ENCODE results near the gene RLN2. TPM values are rescaled to one million over a fixed set of nuclear protein-coding genes. Genes with fewer than 3 reads are reported as not detected.

The RLN2 gene
- total and polyA plus RNA-seq, 2 donors (not counting 1 experiment from before 2014, with no cell fraction given): not detected

- H4K20me1 ChIP-seq (ENCODE audit: control insufficient read depth, extremely low read depth, insufficient read depth, low read length): no peaks in the 10 kb centered on the region
- H2AFZ ChIP-seq (ENCODE audit: low read length): no peak overlapping the region
- no peak for DNase-seq (ENCODE audit: low read depth in 2 of 2)
- H3K79me2 ChIP-seq (ENCODE audit: control insufficient read depth, insufficient read depth, low read length): no peaks in the 10 kb centered on the region
- H3K4me3 ChIP-seq (replicated peaks in 1 of 4; ENCODE audit: control extremely low read depth in 1 of 4, insufficient read depth in 1 of 4, low read depth in 3 of 4, low read length in 4 of 4): no peak overlapping the region
- H3K9ac ChIP-seq (ENCODE audit: insufficient read depth, low read length): no peak overlapping the region
- TF ChIP-seq, protein P1, sequence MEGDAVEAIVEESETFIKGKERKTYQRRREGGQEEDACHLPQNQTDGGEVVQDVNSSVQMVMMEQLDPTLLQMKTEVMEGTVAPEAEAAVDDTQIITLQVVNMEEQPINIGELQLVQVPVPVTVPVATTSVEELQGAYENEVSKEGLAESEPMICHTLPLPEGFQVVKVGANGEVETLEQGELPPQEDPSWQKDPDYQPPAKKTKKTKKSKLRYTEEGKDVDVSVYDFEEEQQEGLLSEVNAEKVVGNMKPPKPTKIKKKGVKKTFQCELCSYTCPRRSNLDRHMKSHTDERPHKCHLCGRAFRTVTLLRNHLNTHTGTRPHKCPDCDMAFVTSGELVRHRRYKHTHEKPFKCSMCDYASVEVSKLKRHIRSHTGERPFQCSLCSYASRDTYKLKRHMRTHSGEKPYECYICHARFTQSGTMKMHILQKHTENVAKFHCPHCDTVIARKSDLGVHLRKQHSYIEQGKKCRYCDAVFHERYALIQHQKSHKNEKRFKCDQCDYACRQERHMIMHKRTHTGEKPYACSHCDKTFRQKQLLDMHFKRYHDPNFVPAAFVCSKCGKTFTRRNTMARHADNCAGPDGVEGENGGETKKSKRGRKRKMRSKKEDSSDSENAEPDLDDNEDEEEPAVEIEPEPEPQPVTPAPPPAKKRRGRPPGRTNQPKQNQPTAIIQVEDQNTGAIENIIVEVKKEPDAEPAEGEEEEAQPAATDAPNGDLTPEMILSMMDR (conservative IDR thresholded peaks at IDR 0.05 in 1 of 2, IDR thresholded peaks at IDR 0.05 in 1 of 2; ENCODE audit: low read depth in 1 of 2, low read length in 2 of 2): no peak
- TF ChIP-seq EZH2 (IDR thresholded peaks at IDR 0.05; ENCODE audit: low read length, missing control alignments): no peak
- H3K27ac ChIP-seq (ENCODE audit: insufficient read depth, low read length): no peak overlapping the region
- no peaks in the 10 kb centered on the region for H3K9me3 ChIP-seq (ENCODE audit: control insufficient read depth, insufficient read depth, low read depth, low read length)
- H3K36me3 ChIP-seq (ENCODE audit: control insufficient read depth, insufficient read depth, low read length): no peaks in the 10 kb centered on the region
- no peak overlapping the region for H3K4me2 ChIP-seq (ENCODE audit: extremely low read depth, insufficient read depth, low read length)
- peaks cover 5% of the 10 kb centered on the region for H3K27me3 ChIP-seq (ENCODE audit: control insufficient read depth, insufficient read depth, low read length)
- no peaks in the 10 kb centered on the region for H3K4me1 ChIP-seq (ENCODE audit: control insufficient read depth, extremely low read depth, insufficient read depth, low read length)
Observed at GRCh38 chr9:5315187-5315923, 10.8 kb upstream of the RLN2 start.

GRCh38 chr9:5310851-5311250 lies 6.3 kb upstream of the RLN2 start:
- Histone ChIP-seq H3K27ac (ENCODE audit: insufficient read depth, low read length) (no peak overlapping the region), H3K4me1 (ENCODE audit: control insufficient read depth, extremely low read depth, insufficient read depth, low read length) (no peaks in the 10 kb centered on the region), H3K36me3 (ENCODE audit: control insufficient read depth, insufficient read depth, low read length) (no peaks in the 10 kb centered on the region), H3K4me3 (replicated peaks in 1 of 4; ENCODE audit: control extremely low read depth in 1 of 4, insufficient read depth in 1 of 4, low read depth in 3 of 4, low read length in 4 of 4) (no peak overlapping the region), H3K9me3 (ENCODE audit: control insufficient read depth, insufficient read depth, low read depth, low read length) (no peaks in the 10 kb centered on the region), H2AFZ (ENCODE audit: low read length) (no peak overlapping the region), H3K9ac (ENCODE audit: insufficient read depth, low read length) (no peak overlapping the region), H4K20me1 (ENCODE audit: control insufficient read depth, extremely low read depth, insufficient read depth, low read length) (no peaks in the 10 kb centered on the region), H3K79me2 (ENCODE audit: control insufficient read depth, insufficient read depth, low read length) (no peaks in the 10 kb centered on the region), H3K4me2 (ENCODE audit: extremely low read depth, insufficient read depth, low read length) (no peak overlapping the region), H3K27me3 (ENCODE audit: control insufficient read depth, insufficient read depth, low read length) (peaks cover 11% of the 10 kb centered on the region)
- TF ChIP-seq, protein P1 (conservative IDR thresholded peaks at IDR 0.05 in 1 of 2, IDR thresholded peaks at IDR 0.05 in 1 of 2; ENCODE audit: low read depth in 1 of 2, low read length in 2 of 2): no peak
- TF ChIP-seq EZH2 (IDR thresholded peaks at IDR 0.05; ENCODE audit: low read length, missing control alignments): no peak
- peak in 1 of 2 donors; percentile 8 for DNase-seq (ENCODE audit: low read depth in 2 of 2)

DNA sequence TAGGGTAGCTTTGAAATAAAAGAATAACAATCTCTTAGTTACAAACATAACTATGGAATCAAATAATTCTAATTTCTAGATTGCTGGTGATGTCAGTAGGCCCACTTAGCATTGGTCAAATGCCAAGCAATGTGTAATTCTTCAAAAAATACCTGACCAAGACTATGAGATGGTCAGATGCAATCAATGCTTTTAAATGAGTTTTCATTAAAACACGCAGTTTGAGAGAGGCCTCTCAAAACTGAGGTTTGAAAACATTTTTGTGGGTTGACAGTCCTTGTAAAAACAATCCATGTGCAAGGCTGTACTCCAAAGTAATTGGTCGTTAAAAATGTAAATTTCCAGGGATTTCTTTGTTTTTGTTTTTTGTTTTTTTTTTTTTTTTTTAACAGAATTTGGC lies 1.2 kb upstream of the RLN2 start:
- peaks cover 6% of the 10 kb centered on the region for H3K27me3 ChIP-seq (ENCODE audit: control insufficient read depth, insufficient read depth, low read length)
- H3K9ac ChIP-seq (ENCODE audit: insufficient read depth, low read length): no peak overlapping the region
- TF ChIP-seq EZH2 (IDR thresholded peaks at IDR 0.05; ENCODE audit: low read length, missing control alignments): no peak
- TF ChIP-seq, protein P1 (conservative IDR thresholded peaks at IDR 0.05 in 1 of 2, IDR thresholded peaks at IDR 0.05 in 1 of 2; ENCODE audit: low read depth in 1 of 2, low read length in 2 of 2): no peak
- H3K4me1 ChIP-seq (ENCODE audit: control insufficient read depth, extremely low read depth, insufficient read depth, low read length): no peaks in the 10 kb centered on the region
- H3K4me2 ChIP-seq (ENCODE audit: extremely low read depth, insufficient read depth, low read length): no peak overlapping the region
- H3K4me3 ChIP-seq (replicated peaks in 1 of 4; ENCODE audit: control extremely low read depth in 1 of 4, insufficient read depth in 1 of 4, low read depth in 3 of 4, low read length in 4 of 4): no peak overlapping the region
- H2AFZ ChIP-seq (ENCODE audit: low read length): no peak overlapping the region
- H3K36me3 ChIP-seq (ENCODE audit: control insufficient read depth, insufficient read depth, low read length): no peaks in the 10 kb centered on the region
- no peak overlapping the region for H3K27ac ChIP-seq (ENCODE audit: insufficient read depth, low read length)
- H4K20me1 ChIP-seq (ENCODE audit: control insufficient read depth, extremely low read depth, insufficient read depth, low read length): no peaks in the 10 kb centered on the region
- H3K79me2 ChIP-seq (ENCODE audit: control insufficient read depth, insufficient read depth, low read length): no peaks in the 10 kb centered on the region
- DNase-seq (ENCODE audit: low read depth in 2 of 2): peak in 1 of 2 donors; percentile 71
- no peaks in the 10 kb centered on the region for H3K9me3 ChIP-seq (ENCODE audit: control insufficient read depth, insufficient read depth, low read depth, low read length)

Measured in fibroblast of lung (primary cell).